Transverse colon (tissue), 4 donors: ENCODE measurements around the gene EFNA1.

Source experiments
- EP300 ChIP-seq: sonication (generic); formaldehyde crosslinking; IDR thresholded peaks from one replicate; pipeline ENCODE4 v1.6.1; 2017; ENCODE audit warnings: antibody characterized with exemption, low read depth
- POLR2A ChIP-seq: fragments of 450-650 bp; IDR thresholded peaks from one replicate; pipeline ENCODE4 v1.6.1; 2016; ENCODE audit warnings: antibody characterized with exemption, mild to moderate bottlenecking, moderate library complexity
- POLR2AphosphoS5 ChIP-seq, 3 donors: sonication (generic); formaldehyde crosslinking; IDR thresholded peaks; one replicate each; pipeline ENCODE4 v1.6.1; 2016; ENCODE audit warnings: antibody characterized with exemption in 3 of 3
- TF ChIP-seq, protein P1 (sequence below), 5 experiments: fragments of 200-600 bp in 3 of 5; fragments of 450-650 bp in 2 of 5; sonication (generic) in 3 of 5; IDR thresholded peaks; 1 replicate in 2 of 5; 2 replicates in 3 of 5; pipeline ENCODE4 v1.5.1; 2016 to 2017; ENCODE audit warnings: antibody characterized with exemption in 5 of 5, inconsistent platforms in 3 of 5, mild to moderate bottlenecking in 2 of 5, moderate library complexity in 1 of 5

GRCh38 chr1:155134880-155135414, 7.3 kb downstream of the EFNA1 start:
- TF ChIP-seq, protein P1, sequence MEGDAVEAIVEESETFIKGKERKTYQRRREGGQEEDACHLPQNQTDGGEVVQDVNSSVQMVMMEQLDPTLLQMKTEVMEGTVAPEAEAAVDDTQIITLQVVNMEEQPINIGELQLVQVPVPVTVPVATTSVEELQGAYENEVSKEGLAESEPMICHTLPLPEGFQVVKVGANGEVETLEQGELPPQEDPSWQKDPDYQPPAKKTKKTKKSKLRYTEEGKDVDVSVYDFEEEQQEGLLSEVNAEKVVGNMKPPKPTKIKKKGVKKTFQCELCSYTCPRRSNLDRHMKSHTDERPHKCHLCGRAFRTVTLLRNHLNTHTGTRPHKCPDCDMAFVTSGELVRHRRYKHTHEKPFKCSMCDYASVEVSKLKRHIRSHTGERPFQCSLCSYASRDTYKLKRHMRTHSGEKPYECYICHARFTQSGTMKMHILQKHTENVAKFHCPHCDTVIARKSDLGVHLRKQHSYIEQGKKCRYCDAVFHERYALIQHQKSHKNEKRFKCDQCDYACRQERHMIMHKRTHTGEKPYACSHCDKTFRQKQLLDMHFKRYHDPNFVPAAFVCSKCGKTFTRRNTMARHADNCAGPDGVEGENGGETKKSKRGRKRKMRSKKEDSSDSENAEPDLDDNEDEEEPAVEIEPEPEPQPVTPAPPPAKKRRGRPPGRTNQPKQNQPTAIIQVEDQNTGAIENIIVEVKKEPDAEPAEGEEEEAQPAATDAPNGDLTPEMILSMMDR (IDR thresholded peaks at IDR 0.05) = no peak
- TF ChIP-seq POLR2AphosphoS5 (IDR thresholded peaks at IDR 0.05) (peak; percentile 81 to 84 (median 81)), POLR2A (no peak), EP300 (peak; percentile 66)
